Measurements from ENCODE around the gene SCUBE1.

The SCUBE1 gene

DNA sequence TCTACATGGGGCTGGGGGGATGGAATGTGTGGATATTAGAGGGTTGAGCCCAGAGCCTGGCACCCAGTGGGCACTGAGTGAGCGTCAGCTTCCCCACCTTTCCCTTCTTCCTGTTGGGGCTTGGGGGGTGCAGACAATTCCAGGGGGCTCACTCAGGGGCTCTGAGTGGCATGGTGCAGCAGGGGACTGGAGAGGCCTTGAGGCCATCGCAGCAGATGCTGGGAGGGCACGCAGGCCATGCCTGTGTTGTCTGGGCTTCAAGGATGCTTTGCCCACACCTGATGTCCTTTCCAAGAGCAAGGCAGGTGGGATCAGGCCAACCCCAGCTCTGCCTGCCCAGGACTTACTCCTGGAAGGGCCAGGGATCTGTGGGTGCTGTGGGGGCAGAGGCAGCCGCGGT, 145.0 kb downstream of the SCUBE1 start:
- Histone ChIP-seq H3K4me1 (no peaks in the 10 kb centered on the region), H2AFZ (no peak overlapping the region), H3K4me3 (ENCODE audit: low read depth, low read length) (no peak overlapping the region), H3K9me3 (ENCODE audit: control insufficient read depth, low read length) (no peaks in the 10 kb centered on the region), H3K79me2 (no peaks in the 10 kb centered on the region), H3K27ac (no peak overlapping the region), H3K4me2 (ENCODE audit: low read length) (no peak overlapping the region), H3K36me3 (ENCODE audit: control insufficient read depth, insufficient read depth, low read length) (no peaks in the 10 kb centered on the region), H3K9ac (no peak overlapping the region), H3K27me3 (ENCODE audit: control insufficient read depth, insufficient read depth, low read length) (no peaks in the 10 kb centered on the region)
- TF ChIP-seq, protein P1, sequence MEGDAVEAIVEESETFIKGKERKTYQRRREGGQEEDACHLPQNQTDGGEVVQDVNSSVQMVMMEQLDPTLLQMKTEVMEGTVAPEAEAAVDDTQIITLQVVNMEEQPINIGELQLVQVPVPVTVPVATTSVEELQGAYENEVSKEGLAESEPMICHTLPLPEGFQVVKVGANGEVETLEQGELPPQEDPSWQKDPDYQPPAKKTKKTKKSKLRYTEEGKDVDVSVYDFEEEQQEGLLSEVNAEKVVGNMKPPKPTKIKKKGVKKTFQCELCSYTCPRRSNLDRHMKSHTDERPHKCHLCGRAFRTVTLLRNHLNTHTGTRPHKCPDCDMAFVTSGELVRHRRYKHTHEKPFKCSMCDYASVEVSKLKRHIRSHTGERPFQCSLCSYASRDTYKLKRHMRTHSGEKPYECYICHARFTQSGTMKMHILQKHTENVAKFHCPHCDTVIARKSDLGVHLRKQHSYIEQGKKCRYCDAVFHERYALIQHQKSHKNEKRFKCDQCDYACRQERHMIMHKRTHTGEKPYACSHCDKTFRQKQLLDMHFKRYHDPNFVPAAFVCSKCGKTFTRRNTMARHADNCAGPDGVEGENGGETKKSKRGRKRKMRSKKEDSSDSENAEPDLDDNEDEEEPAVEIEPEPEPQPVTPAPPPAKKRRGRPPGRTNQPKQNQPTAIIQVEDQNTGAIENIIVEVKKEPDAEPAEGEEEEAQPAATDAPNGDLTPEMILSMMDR (IDR thresholded peaks at IDR 0.05), result no peak

- no peak overlapping the region for H2AFZ ChIP-seq
- H3K4me3 ChIP-seq (ENCODE audit: low read depth, low read length), result no peak overlapping the region
- H3K9ac ChIP-seq, result no peak overlapping the region
- TF ChIP-seq, protein P1 (IDR thresholded peaks at IDR 0.05), result no peak
- no peak overlapping the region for H3K27ac ChIP-seq
- no peaks in the 10 kb centered on the region for H3K4me1 ChIP-seq
- H3K9me3 ChIP-seq (ENCODE audit: control insufficient read depth, low read length), result no peaks in the 10 kb centered on the region
- no peaks in the 10 kb centered on the region for H3K27me3 ChIP-seq (ENCODE audit: control insufficient read depth, insufficient read depth, low read length)
- no peaks in the 10 kb centered on the region for H3K79me2 ChIP-seq
- no peaks in the 10 kb centered on the region for H3K36me3 ChIP-seq (ENCODE audit: control insufficient read depth, insufficient read depth, low read length)
- no peak overlapping the region for H3K4me2 ChIP-seq (ENCODE audit: low read length)
These were observed 145.8 kb downstream of the SCUBE1 start for GRCh38 chr22:43197271-43197941.

DNA sequence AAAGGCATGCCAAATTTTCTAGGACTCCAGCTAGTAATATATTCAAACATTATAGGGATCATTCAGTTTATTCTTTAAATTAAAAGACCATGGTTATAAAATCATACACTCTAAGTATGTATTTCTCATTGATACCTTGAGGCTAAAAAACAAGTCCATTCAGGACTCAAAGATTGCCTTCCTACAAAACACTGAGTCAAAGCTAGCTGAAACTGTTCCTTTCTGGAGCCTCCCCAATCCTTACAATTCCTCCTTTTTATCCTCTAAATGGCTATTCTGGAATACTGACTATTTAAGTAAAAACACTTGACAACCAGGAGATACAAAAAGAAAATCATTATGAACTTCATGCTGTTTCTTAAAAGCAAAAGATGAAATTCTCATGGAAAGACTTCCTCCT, 151.3 kb downstream of the SCUBE1 start:
- H2AFZ ChIP-seq, result no peak overlapping the region
- no peaks in the 10 kb centered on the region for H3K4me1 ChIP-seq
- no peaks in the 10 kb centered on the region for H3K79me2 ChIP-seq
- TF ChIP-seq, protein P1 (IDR thresholded peaks at IDR 0.05), result no peak
- H3K4me3 ChIP-seq (ENCODE audit: low read depth, low read length), result no peak overlapping the region
- H3K36me3 ChIP-seq (ENCODE audit: control insufficient read depth, insufficient read depth, low read length), result no peaks in the 10 kb centered on the region
- no peaks in the 10 kb centered on the region for H3K27me3 ChIP-seq (ENCODE audit: control insufficient read depth, insufficient read depth, low read length)
- no peak overlapping the region for H3K9ac ChIP-seq
- H3K27ac ChIP-seq, result no peak overlapping the region
- no peaks in the 10 kb centered on the region for H3K9me3 ChIP-seq (ENCODE audit: control insufficient read depth, low read length)
- H3K4me2 ChIP-seq (ENCODE audit: low read length), result no peak overlapping the region

DNA sequence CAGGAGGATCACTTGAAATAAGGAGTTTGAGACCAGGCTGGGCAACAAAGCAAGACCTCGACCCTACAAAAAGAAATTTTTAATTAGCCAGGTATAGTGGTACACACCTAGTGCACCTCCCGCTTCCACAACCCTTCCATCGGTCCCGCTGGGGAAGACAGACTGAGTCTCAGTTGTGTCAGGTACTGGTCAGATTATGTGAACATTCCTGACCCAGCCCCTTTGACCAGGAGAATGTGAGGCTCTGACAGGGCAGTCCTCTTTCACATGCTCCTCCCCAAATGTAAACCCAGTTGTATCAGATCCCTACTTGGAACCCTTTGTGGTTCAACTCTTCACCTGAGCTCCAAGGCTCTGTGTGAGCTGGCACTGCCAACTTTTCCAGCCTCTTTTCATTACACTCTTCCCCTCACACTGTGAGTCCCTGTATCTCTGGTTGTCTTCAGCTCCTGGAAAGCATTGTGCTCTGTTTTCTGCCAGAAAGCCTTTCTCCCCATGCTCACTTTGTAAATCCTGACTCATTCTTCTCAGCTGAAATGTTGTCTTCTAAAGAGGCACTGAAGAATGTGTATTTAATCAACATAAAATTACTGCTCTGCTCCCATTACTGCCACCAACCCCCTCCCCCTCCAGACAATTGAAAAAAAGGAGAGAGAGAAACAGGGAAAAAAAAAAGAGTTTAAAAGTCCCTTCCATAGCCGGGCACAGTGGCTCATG, 154.2 kb downstream of the SCUBE1 start:
- Histone ChIP-seq H3K4me2 (ENCODE audit: low read length) (no peak overlapping the region), H3K9me3 (ENCODE audit: control insufficient read depth, low read length) (no peaks in the 10 kb centered on the region), H3K79me2 (no peaks in the 10 kb centered on the region), H3K4me1 (no peaks in the 10 kb centered on the region), H3K4me3 (ENCODE audit: low read depth, low read length) (no peak overlapping the region), H3K27me3 (ENCODE audit: control insufficient read depth, insufficient read depth, low read length) (no peaks in the 10 kb centered on the region), H3K36me3 (ENCODE audit: control insufficient read depth, insufficient read depth, low read length) (no peaks in the 10 kb centered on the region), H3K9ac (no peak overlapping the region), H3K27ac (no peak overlapping the region), H2AFZ (peak overlapping the region; percentile 17)
- TF ChIP-seq, protein P1 (IDR thresholded peaks at IDR 0.05), result no peak
